Endothelial cell (in vitro differentiated cells): Measurements from ENCODE around the gene SLC31A1. TPM values are rescaled to one million over a fixed set of nuclear protein-coding genes. Genes with fewer than 3 reads are reported as not detected.
A peak's percentile ranks its signal among the peaks of the same experiment; 100 is the strongest.

Experiments
- DNase-seq: peaks from one replicate; pipeline ENCODE4 v3.0.0; 2021; ENCODE audit warnings: low spot score
- H3K27ac Mint-ChIP-seq: one replicate; pipeline ENCODE4 v1.8.0; 2021; ENCODE audit warnings: mixed read lengths, inconsistent platforms; ENCODE audit not compliant: unreplicated experiment
- H3K27me3 Mint-ChIP-seq: one replicate; pipeline ENCODE4 v1.8.0; 2021; ENCODE audit warnings: mild to moderate bottlenecking, moderate library complexity, mixed read lengths, inconsistent platforms; ENCODE audit not compliant: unreplicated experiment
- H3K36me3 Mint-ChIP-seq: one replicate; pipeline ENCODE4 v1.8.0; 2021; ENCODE audit warnings: mild to moderate bottlenecking, low read depth, mixed read lengths, inconsistent platforms; ENCODE audit not compliant: unreplicated experiment
- H3K4me1 Mint-ChIP-seq: one replicate; pipeline ENCODE4 v1.8.0; 2021; ENCODE audit warnings: mild to moderate bottlenecking, mixed read lengths, inconsistent platforms; ENCODE audit not compliant: unreplicated experiment
- H3K4me3 Mint-ChIP-seq: one replicate; pipeline ENCODE4 v1.8.0; 2021; ENCODE audit warnings: mild to moderate bottlenecking, mixed read lengths, inconsistent platforms; ENCODE audit not compliant: unreplicated experiment
- H3K9me3 Mint-ChIP-seq: one replicate; pipeline ENCODE4 v1.8.0; 2021; ENCODE audit warnings: mixed read lengths, inconsistent platforms; ENCODE audit not compliant: unreplicated experiment
- long read RNA-seq: library from polyadenylated mRNA; unstranded; transcript quantifications from one replicate; pipeline ENCODE4 v2.0.0, GENCODE V29; 2020; ENCODE audit not compliant: unreplicated experiment
- total RNA-seq: library from RNA; stranded (reverse); fragmentation: NEBNext Ultra II Directional; extraction: Animal tissue kit (Norgen Biotek cat#: 25700); gene quantifications from one replicate; pipeline ENCODE4 v1.2.1, GENCODE V29; 2021; ENCODE audit not compliant: unreplicated experiment
- TF ChIP-seq, protein P1 (sequence below): fragments of 200-600 bp; sonication (generic); IDR thresholded peaks from one replicate; pipeline ENCODE4 v1.5.0; 2021; ENCODE audit warnings: antibody characterized with exemption; ENCODE audit not compliant: unreplicated experiment

Gene SLC31A1
- total RNA-seq = 23.2 TPM
- long read RNA-seq, full-length matches to known transcripts = 10 of 12 reads
- long read RNA-seq, partial matches to known transcripts = 1 of 12 reads
- long read RNA-seq, other reads (novel, unspliced or antisense) = 1 of 12 reads

DNA sequence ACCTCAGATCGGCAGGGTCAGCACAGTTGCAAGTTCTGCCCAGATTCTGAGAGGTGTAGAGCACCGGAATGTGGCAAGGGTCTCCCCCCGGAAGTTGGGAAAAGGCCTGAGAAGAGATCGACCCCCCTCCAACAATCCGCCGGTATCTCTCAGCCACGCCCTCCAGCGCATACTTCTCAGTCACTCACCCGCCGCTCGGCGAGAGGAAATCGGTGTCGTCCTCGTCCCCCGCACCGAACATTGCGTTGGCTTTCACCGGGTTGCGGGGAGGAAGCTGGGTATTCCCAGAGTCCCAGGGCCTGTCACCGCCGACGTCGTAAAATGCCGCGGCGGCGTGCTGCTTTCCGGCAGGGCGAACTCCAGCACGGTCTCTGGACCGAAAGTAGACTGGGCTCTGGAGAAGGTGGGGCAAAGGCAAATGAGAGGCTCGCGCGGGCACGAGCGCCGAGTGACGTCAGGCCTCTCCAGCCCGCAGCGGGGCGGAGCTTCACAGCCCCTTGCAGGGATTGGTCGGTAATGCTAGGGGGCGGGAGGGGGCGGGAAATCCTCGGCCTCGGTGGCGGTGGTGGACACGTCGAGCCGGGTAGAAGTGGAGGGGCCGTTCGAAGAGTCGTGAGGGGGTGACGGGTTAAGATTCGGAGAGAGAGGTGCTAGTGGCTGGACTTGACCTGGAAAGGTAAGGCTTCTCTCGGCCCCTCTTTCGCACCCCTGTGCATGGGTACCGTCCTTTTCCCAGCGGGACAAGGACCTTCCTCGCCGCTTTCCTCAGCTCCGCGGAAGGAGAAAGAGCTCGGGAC, at the start of gene SLC31A1, which contains the start of gene FKBP15:
TSS of gene SLC31A1 (plus strand) at position 542 of the 797 bp plus-strand sequence. CDS start 34,605 bp downstream, outside the sequence.
TSS of gene FKBP15 (minus strand) at position 275 of the 797 bp plus-strand sequence. CDS start at position 241, 34 bp downstream.
- Mint-ChIP-seq H3K27me3 (peaks cover 8% of the 10 kb centered on the region), H3K9me3 (no peaks in the 10 kb centered on the region), H3K27ac (peak within 1 kb of the TSS; percentile 92), H3K4me1 (peaks cover 22% of the 10 kb centered on the region), H3K4me3 (peak within 1 kb of the TSS; percentile 97), H3K36me3 (peaks cover 3% of the 10 kb centered on the region)
- TF ChIP-seq, protein P1, sequence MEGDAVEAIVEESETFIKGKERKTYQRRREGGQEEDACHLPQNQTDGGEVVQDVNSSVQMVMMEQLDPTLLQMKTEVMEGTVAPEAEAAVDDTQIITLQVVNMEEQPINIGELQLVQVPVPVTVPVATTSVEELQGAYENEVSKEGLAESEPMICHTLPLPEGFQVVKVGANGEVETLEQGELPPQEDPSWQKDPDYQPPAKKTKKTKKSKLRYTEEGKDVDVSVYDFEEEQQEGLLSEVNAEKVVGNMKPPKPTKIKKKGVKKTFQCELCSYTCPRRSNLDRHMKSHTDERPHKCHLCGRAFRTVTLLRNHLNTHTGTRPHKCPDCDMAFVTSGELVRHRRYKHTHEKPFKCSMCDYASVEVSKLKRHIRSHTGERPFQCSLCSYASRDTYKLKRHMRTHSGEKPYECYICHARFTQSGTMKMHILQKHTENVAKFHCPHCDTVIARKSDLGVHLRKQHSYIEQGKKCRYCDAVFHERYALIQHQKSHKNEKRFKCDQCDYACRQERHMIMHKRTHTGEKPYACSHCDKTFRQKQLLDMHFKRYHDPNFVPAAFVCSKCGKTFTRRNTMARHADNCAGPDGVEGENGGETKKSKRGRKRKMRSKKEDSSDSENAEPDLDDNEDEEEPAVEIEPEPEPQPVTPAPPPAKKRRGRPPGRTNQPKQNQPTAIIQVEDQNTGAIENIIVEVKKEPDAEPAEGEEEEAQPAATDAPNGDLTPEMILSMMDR = no peak
- DNase-seq = peak; percentile 98

DNA sequence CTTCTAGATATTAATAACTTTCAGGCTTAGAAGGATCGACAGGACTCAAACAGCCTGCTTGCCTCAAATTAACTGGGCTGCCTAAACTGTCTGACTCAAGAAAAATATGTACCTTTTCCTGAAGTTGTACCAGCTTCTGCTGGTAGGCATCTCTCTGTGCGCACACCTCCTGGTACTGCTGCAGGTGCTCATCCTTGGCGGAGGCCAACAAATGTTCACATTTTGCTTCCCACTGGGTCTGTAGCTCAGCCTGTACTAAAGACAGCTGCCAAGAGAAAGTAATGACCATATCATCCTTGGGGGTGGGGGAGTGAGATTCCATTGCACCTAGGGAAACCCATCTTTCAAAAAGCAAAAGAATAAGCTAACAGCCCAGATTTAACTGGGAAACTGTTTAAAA, 48.0 kb upstream of the SLC31A1 start:
- no peak overlapping the region for H3K4me3 Mint-ChIP-seq
- no peak for DNase-seq
- no peaks in the 10 kb centered on the region for H3K4me1 Mint-ChIP-seq
- H3K27me3 Mint-ChIP-seq = peaks cover 5% of the 10 kb centered on the region
- TF ChIP-seq, protein P1 = no peak
- H3K9me3 Mint-ChIP-seq = no peaks in the 10 kb centered on the region
- H3K36me3 Mint-ChIP-seq = peaks cover 51% of the 10 kb centered on the region
- no peak overlapping the region for H3K27ac Mint-ChIP-seq

DNA sequence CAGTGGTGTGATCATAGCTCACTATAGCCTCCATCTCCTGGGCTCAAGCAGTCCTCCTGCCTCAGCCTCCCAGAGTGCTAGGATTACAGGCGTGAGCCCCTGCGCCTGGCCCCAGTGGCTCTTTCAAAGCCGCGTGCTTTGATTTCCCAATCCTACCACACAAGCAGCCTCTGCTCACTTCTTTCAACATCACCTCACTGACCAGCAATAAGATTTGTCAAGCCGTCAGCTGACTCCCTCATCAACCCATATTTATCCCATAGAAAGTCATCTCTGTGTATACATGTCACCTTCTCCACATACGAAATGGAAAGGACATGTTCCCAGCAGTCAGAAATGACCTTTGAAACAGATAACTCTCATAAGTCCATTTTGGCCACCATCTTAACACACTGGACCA, 44.5 kb upstream of the SLC31A1 start:
- Mint-ChIP-seq H3K4me1 (peaks cover 3% of the 10 kb centered on the region), H3K27ac (no peak overlapping the region), H3K36me3 (peaks cover 31% of the 10 kb centered on the region), H3K27me3 (peaks cover 1% of the 10 kb centered on the region), H3K4me3 (no peak overlapping the region), H3K9me3 (no peaks in the 10 kb centered on the region)
- DNase-seq = no peak
- TF ChIP-seq, protein P1 = no peak

DNA sequence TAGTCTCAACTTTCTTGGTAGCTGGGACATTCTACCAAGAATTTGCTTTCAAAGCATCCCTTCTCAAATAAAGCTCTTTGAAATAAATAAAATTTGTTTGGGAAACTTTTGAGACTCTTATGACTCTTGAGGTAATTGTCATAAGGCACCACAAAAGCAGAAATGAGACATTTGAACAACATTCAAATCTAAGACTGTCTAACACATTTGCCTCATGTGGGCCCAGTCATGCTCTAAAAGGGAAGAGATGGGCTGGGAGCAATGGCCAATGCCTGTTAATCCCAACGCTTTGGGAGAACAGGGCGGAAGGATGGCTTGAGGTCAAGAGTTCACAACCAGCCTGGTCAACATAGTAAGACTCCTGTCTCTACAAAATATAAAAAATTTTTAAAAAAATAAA, 44.1 kb upstream of the SLC31A1 start:
- Mint-ChIP-seq H3K36me3 (peaks cover 28% of the 10 kb centered on the region), H3K27me3 (peaks cover 1% of the 10 kb centered on the region), H3K9me3 (no peaks in the 10 kb centered on the region), H3K27ac (no peak overlapping the region), H3K4me3 (no peak overlapping the region), H3K4me1 (peaks cover 3% of the 10 kb centered on the region)
- DNase-seq = no peak
- TF ChIP-seq, protein P1 = no peak

DNA sequence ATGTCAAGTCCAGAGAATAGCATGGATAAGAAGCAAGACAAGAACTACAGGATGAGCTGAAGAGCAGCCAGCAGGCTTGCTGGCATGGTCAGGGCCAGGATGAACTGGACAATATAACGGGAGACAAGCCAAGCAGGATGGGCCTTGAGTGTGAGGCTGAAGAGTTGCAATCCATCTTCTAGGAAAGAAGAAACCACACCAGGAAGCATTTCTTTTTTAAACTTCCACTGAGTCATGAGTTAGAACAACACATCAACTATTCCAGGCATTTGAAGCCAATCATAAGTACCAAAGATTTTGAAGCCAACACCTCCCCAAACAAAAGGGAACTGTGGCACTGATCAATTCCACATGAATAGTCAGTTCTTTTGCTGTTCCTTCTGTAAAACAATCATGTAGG, 43.3 kb upstream of the SLC31A1 start:
- H3K9me3 Mint-ChIP-seq = no peaks in the 10 kb centered on the region
- peaks cover 3% of the 10 kb centered on the region for H3K4me1 Mint-ChIP-seq
- H3K36me3 Mint-ChIP-seq = peaks cover 25% of the 10 kb centered on the region
- no peaks in the 10 kb centered on the region for H3K27me3 Mint-ChIP-seq
- no peak overlapping the region for H3K27ac Mint-ChIP-seq
- no peak for DNase-seq
- TF ChIP-seq, protein P1 = no peak
- H3K4me3 Mint-ChIP-seq = no peak overlapping the region
